Activated T-cell treated with anti-CD3 and anti-CD28 coated beads, Interleukin-2, amount 50 U/mL, for 4 hours (primary cell): ENCODE results near the gene RPL7L1. TPM values are rescaled to one million over a fixed set of nuclear protein-coding genes. Genes with fewer than 3 reads are reported as not detected.

Experiments used
- ATAC-seq, 2 donors: fragments of 200-7000 bp; cut with Tn5 transposase; one replicate each; pipeline ENCODE4 v1.10.0; 2021
- DNase-seq: peaks from one replicate; pipeline ENCODE4 v3.0.0-alpha.2; 2020
- H3K27me3 Mint-ChIP-seq: one replicate; pipeline ENCODE4 v1.8.0; 2021; ENCODE audit warnings: low read depth, mixed read lengths
- H3K36me3 Mint-ChIP-seq: one replicate; pipeline ENCODE4 v1.8.0; 2022; ENCODE audit warnings: mixed read lengths; ENCODE audit not compliant: insufficient read depth
- H3K4me1 Mint-ChIP-seq: one replicate; pipeline ENCODE4 v1.8.0; 2021; ENCODE audit warnings: low read depth, mixed read lengths
- H3K4me3 Mint-ChIP-seq: one replicate; pipeline ENCODE4 v1.8.0; 2021; ENCODE audit warnings: mild to moderate bottlenecking, moderate library complexity, mixed read lengths
- H3K9me3 Mint-ChIP-seq: one replicate; pipeline ENCODE4 v1.8.0; 2021; ENCODE audit warnings: mixed read lengths
- total RNA-seq, 3 donors: library from RNA; stranded (reverse); gene quantifications; one replicate each; pipeline ENCODE4 v1.2.1, GENCODE V29; 2021

The RPL7L1 gene
- total RNA-seq, 3 donors from 2014 or later: 262 to 307 (median 280) TPM

DNA sequence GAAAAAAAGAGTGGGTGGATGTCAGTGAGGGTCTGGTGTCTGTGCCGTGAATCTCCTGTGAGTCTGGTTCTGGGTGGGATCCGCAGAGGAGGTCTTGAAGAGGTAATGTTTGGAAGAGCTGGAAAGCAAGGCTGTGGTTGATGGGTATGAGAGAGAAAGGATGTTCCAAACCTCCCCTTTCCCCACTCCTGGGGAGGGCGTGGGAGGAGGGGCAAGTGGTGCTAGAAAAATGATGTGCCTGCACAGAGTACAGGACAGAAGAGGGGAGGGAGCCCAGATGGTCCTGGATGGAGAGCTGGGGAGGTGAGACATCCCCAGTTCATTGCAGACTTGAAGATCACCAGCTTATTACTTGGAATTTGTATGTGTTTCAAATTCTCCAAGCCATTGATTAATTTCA lies 53.0 kb downstream of the RPL7L1 start:
- Mint-ChIP-seq H3K4me3 (peak overlapping the region; percentile 75), H3K36me3 (peaks cover 34% of the 10 kb centered on the region), H3K27me3 (no peaks in the 10 kb centered on the region), H3K4me1 (peaks cover 50% of the 10 kb centered on the region), H3K9me3 (no peaks in the 10 kb centered on the region)
- ATAC-seq (no peak), DNase-seq (no peak)

DNA sequence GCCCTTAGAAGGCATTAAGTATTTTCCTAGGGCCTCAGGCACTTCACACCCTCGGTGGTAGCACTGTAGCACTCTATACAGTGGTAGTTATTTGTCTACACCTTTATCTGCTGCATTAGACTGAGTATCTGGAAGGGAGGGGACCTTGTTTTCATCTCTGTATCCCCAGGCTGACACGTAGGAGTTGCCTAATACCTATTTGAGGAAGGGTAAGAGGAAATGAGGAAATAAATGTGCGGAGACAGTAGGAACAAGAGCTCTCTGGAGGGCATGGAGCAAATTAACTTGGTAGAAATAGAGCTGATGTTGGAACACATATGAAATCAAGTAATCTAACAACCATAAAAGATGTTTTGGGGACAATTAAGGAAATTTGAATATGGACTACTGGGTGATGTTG lies 53.8 kb downstream of the RPL7L1 start:
- DNase-seq: no peak
- Mint-ChIP-seq H3K36me3 (peaks cover 38% of the 10 kb centered on the region), H3K4me1 (peaks cover 50% of the 10 kb centered on the region), H3K27me3 (no peaks in the 10 kb centered on the region), H3K9me3 (no peaks in the 10 kb centered on the region), H3K4me3 (peak overlapping the region; percentile 55)
- no peak for ATAC-seq

GRCh38 chr6:42935322-42935721 lies 55.9 kb downstream of the RPL7L1 start:
- Mint-ChIP-seq H3K27me3 (no peaks in the 10 kb centered on the region), H3K36me3 (peaks cover 45% of the 10 kb centered on the region), H3K9me3 (no peaks in the 10 kb centered on the region), H3K4me1 (peaks cover 44% of the 10 kb centered on the region), H3K4me3 (no peak overlapping the region)
- ATAC-seq (no peak), DNase-seq (no peak)

DNA sequence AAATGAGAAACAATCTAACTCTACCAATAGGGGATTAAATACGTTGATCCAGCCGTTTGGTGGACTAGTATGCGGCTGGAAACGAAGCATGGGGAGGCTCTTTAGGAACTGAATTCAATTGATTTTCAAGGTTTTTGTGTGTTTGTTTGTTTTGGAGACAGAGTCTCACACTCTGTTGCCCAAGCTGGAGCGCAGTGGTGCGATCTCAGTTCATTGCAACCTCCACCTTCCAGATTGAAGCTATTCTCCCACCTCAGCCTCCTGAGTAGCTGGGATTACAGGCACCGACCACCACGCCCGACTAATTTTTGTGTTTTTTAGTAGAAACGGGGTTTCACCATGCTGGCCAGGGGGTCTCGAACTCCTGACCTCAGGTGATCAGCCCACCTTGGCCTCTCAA lies 57.0 kb downstream of the RPL7L1 start:
- Mint-ChIP-seq H3K4me3 (no peak overlapping the region), H3K9me3 (no peaks in the 10 kb centered on the region), H3K27me3 (no peaks in the 10 kb centered on the region), H3K36me3 (peaks cover 43% of the 10 kb centered on the region), H3K4me1 (peaks cover 35% of the 10 kb centered on the region)
- DNase-seq (no peak), ATAC-seq (no peak)

- no peak overlapping the region for H3K4me3 Mint-ChIP-seq
- H3K4me1 Mint-ChIP-seq: peaks cover 23% of the 10 kb centered on the region
- peaks cover 35% of the 10 kb centered on the region for H3K36me3 Mint-ChIP-seq
- ATAC-seq (no peak), DNase-seq (no peak)
- no peaks in the 10 kb centered on the region for H3K9me3 Mint-ChIP-seq
- H3K27me3 Mint-ChIP-seq: no peaks in the 10 kb centered on the region
Measured at GRCh38 chr6:42937548-42938427, 58.4 kb downstream of the RPL7L1 start.

- Mint-ChIP-seq H3K27me3 (no peaks in the 10 kb centered on the region), H3K9me3 (no peaks in the 10 kb centered on the region), H3K4me1 (peaks cover 17% of the 10 kb centered on the region), H3K36me3 (peaks cover 32% of the 10 kb centered on the region), H3K4me3 (no peak overlapping the region)
- ATAC-seq (peak in 1 of 2 donors; percentile 34), DNase-seq (no peak)
Measured at GRCh38 chr6:42938428-42938796, 59.0 kb downstream of the RPL7L1 start.

DNA sequence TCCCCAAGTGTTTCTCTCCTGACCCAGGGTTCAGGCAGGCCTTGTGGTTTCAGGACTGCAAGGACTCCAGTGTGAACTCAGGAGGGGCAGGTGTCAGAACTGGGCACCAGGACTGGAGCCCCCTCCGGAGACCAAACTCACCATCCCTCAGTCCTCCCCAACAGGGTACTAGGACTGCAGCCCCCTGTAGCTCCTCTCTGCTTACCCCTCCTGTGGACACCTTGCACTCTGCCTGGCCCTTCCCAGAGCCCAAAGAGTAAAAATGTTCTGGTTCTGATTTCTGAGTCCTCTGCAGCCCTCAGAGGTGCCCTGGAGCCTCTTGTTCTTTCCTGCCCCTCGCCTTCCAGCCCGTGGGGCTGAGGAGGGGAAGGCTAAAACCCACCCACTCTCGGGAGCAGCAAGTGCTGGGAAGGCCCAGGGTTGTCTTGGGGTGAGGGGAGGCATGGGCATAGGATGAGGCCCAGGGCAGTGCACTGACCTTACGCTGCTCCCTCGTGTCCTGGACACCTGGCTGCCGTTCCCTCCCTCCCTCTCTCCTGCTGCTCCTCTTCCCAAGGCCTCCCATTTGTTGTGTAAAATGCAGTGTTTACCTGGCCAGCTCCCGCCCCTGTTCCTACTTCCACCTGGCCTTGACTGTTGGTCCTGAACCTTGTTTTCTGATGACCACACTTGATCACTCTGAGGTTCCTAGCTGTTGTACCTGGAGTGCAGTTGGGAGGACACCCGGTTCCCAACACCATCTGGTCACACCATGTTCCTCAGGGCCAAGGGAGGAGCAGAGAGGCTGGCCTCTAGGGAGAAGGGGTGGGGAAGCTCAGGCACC lies 59.8 kb downstream of the RPL7L1 start:
- Mint-ChIP-seq H3K4me3 (no peak overlapping the region), H3K4me1 (peaks cover 10% of the 10 kb centered on the region), H3K9me3 (no peaks in the 10 kb centered on the region), H3K36me3 (peaks cover 28% of the 10 kb centered on the region), H3K27me3 (no peaks in the 10 kb centered on the region)
- DNase-seq (no peak), ATAC-seq (no peak)

Other genes starting within 250 kb of the RPL7L1 start
- under 1 TPM in 1 of 3 donors, not detected in 2; 0.05 TPM for gene PRPH2, start 157.0 kb upstream of the RPL7L1 start, total RNA-seq
- 10 to 100 TPM; 19.6 to 21.4 (median 20.1) TPM for gene TBCC, start 133.5 kb upstream of the RPL7L1 start, total RNA-seq
- 1 to 10 TPM; 7.6 to 8.5 (median 8.2) TPM for gene BICRAL, start 97.6 kb upstream of the RPL7L1 start, total RNA-seq
- gene PTCRA, start 36.4 kb downstream of the RPL7L1 start, total RNA-seq: not detected
- gene CNPY3, start 49.9 kb downstream of the RPL7L1 start, total RNA-seq: 10 to 100 TPM; 41.9 to 46.6 (median 42.4) TPM
- under 1 TPM; 0.20 to 0.71 (median 0.69) TPM for gene GNMT, start 81.1 kb downstream of the RPL7L1 start, total RNA-seq
- gene PEX6, start 99.6 kb downstream of the RPL7L1 start, total RNA-seq: 10 to 100 TPM in 2 of 3 donors, 1 to 10 TPM in 1; 4.2 to 13.2 (median 10.9) TPM
- gene PPP2R5D, start 105.0 kb downstream of the RPL7L1 start, total RNA-seq: 10 to 100 TPM; 32.8 to 37.0 (median 32.9) TPM
- 10 to 100 TPM; 95.7 to 98.6 (median 96.8) TPM for gene MEA1, start 134.3 kb downstream of the RPL7L1 start, total RNA-seq
- gene KLHDC3, start 134.6 kb downstream of the RPL7L1 start, total RNA-seq: 10 to 100 TPM; 51.9 to 55.8 (median 52.2) TPM
- 100 to 1,000 TPM in 2 of 3 donors, 10 to 100 TPM in 1; 98.1 to 103 (median 100) TPM for gene RRP36, start 142.0 kb downstream of the RPL7L1 start, total RNA-seq
- gene CUL7, start 174.2 kb downstream of the RPL7L1 start, total RNA-seq: 10 to 100 TPM; 13.2 to 15.0 (median 13.3) TPM
- gene MRPL2, start 179.8 kb downstream of the RPL7L1 start, total RNA-seq: 100 to 1,000 TPM in 2 of 3 donors, 10 to 100 TPM in 1; 93.3 to 120 (median 115) TPM
- 1 to 10 TPM; 5.4 to 9.1 (median 7.4) TPM for gene KLC4, start 180.0 kb downstream of the RPL7L1 start, total RNA-seq
- 1 to 10 TPM; 1.3 to 4.3 (median 1.9) TPM for gene PTK7, start 196.7 kb downstream of the RPL7L1 start, total RNA-seq